Nephron progenitor cell (in vitro differentiated cells): ENCODE results near the gene BTBD3.

Experiments
- DNase-seq: peaks from one replicate; pipeline ENCODE4 v3.0.0; 2021
- H3K27ac Mint-ChIP-seq: 2 replicates; pipeline ENCODE4 v1.8.0; 2021; ENCODE audit warnings: mild to moderate bottlenecking, moderate library complexity, mixed read lengths
- H3K27me3 Mint-ChIP-seq: 2 replicates; pipeline ENCODE4 v1.8.0; 2021; ENCODE audit warnings: mild to moderate bottlenecking, low read depth, mixed read lengths; ENCODE audit not compliant: poor library complexity
- H3K36me3 Mint-ChIP-seq: 2 replicates; pipeline ENCODE4 v1.8.0; 2021; ENCODE audit warnings: low read depth, mixed read lengths
- H3K4me1 Mint-ChIP-seq: 2 replicates; pipeline ENCODE4 v1.8.0; 2021; ENCODE audit warnings: mixed read lengths
- H3K4me3 Mint-ChIP-seq: 2 replicates; pipeline ENCODE4 v1.8.0; 2021; ENCODE audit warnings: mild to moderate bottlenecking, moderate library complexity, mixed read lengths
- H3K9me3 Mint-ChIP-seq: 2 replicates; pipeline ENCODE4 v1.8.0; 2021; ENCODE audit warnings: mild to moderate bottlenecking, moderate library complexity, mixed read lengths
- CTCF ChIP-seq: fragments of 200-600 bp; sonication (generic); IDR thresholded peaks from 2 replicates; pipeline ENCODE4 v1.5.0; 2021; ENCODE audit warnings: antibody characterized with exemption

The BTBD3 gene

GRCh38 chr20:11924923-11925322, 7.2 kb downstream of the BTBD3 start:
- no peak for TF ChIP-seq CTCF
- no peaks in the 10 kb centered on the region for H3K27me3 Mint-ChIP-seq
- no peaks in the 10 kb centered on the region for H3K9me3 Mint-ChIP-seq
- DNase-seq, result no peak
- H3K27ac Mint-ChIP-seq, result no peak overlapping the region
- H3K4me3 Mint-ChIP-seq, result no peak overlapping the region
- H3K4me1 Mint-ChIP-seq, result no peaks in the 10 kb centered on the region
- H3K36me3 Mint-ChIP-seq, result peaks cover 58% of the 10 kb centered on the region

- DNase-seq, result no peak
- Mint-ChIP-seq H3K27me3 (no peaks in the 10 kb centered on the region), H3K4me3 (no peak overlapping the region), H3K36me3 (peaks cover 55% of the 10 kb centered on the region), H3K27ac (no peak overlapping the region), H3K4me1 (no peaks in the 10 kb centered on the region), H3K9me3 (no peaks in the 10 kb centered on the region)
- TF ChIP-seq CTCF, result no peak
Observed at GRCh38 chr20:11926292-11926998, 8.8 kb downstream of the BTBD3 start.

- no peak for DNase-seq
- Mint-ChIP-seq H3K27me3 (no peaks in the 10 kb centered on the region), H3K36me3 (peaks cover 26% of the 10 kb centered on the region), H3K9me3 (no peaks in the 10 kb centered on the region), H3K27ac (no peak overlapping the region), H3K4me1 (peaks cover 5% of the 10 kb centered on the region), H3K4me3 (no peak overlapping the region)
- no peak for TF ChIP-seq CTCF
Observed at GRCh38 chr20:11929947-11930346, 12.3 kb downstream of the BTBD3 start.

GRCh38 chr20:11935212-11936154, 17.8 kb downstream of the BTBD3 start:
- DNase-seq, result no peak
- H3K4me1 Mint-ChIP-seq, result peaks cover 23% of the 10 kb centered on the region
- no peaks in the 10 kb centered on the region for H3K9me3 Mint-ChIP-seq
- H3K4me3 Mint-ChIP-seq, result no peak overlapping the region
- TF ChIP-seq CTCF, result no peak
- no peaks in the 10 kb centered on the region for H3K36me3 Mint-ChIP-seq
- no peaks in the 10 kb centered on the region for H3K27me3 Mint-ChIP-seq
- H3K27ac Mint-ChIP-seq, result peak overlapping the region; percentile 17

- no peak for DNase-seq
- no peaks in the 10 kb centered on the region for H3K36me3 Mint-ChIP-seq
- no peak for TF ChIP-seq CTCF
- H3K27me3 Mint-ChIP-seq, result no peaks in the 10 kb centered on the region
- H3K9me3 Mint-ChIP-seq, result no peaks in the 10 kb centered on the region
- H3K4me3 Mint-ChIP-seq, result no peak overlapping the region
- H3K4me1 Mint-ChIP-seq, result peaks cover 23% of the 10 kb centered on the region
- H3K27ac Mint-ChIP-seq, result no peak overlapping the region
Observed at GRCh38 chr20:11936157-11936556, 18.5 kb downstream of the BTBD3 start.
